Testis (tissue), 3 donors: ENCODE measurements around the gene STK16. TPM values are rescaled to one million over a fixed set of nuclear protein-coding genes. Genes with fewer than 3 reads are reported as not detected.

Experiments used
- DNase-seq: peaks from one replicate; pipeline ENCODE4 v3.0.0-alpha.2; 2019
- H3K27ac ChIP-seq, 2 donors: fragments of 200-600 bp; sonication (generic); one replicate each; pipeline ENCODE4 v1.5.1; 2019
- H3K27me3 ChIP-seq: fragments of 200-600 bp; sonication (generic); one replicate; pipeline ENCODE4 v1.5.1; 2019
- H3K36me3 ChIP-seq: fragments of 200-600 bp; sonication (generic); one replicate; pipeline ENCODE4 v1.5.1; 2017; ENCODE audit warnings: low read depth; ENCODE audit errors: missing control alignments
- H3K4me1 ChIP-seq: fragments of 200-600 bp; sonication (generic); one replicate; pipeline ENCODE4 v1.5.1; 2019
- H3K4me3 ChIP-seq, 2 donors: fragments of 200-600 bp; sonication (generic); one replicate each; pipeline ENCODE4 v1.5.1; 2017 to 2019
- H3K9me3 ChIP-seq: fragments of 200-600 bp; sonication (generic); one replicate; pipeline ENCODE4 v1.5.1; 2017
- CTCF ChIP-seq, 3 experiments: fragments of 450-650 bp in 2 of 3; fragments of 200-600 bp in 1 of 3; sonication (generic) in 1 of 3; IDR thresholded peaks; one replicate each; pipeline ENCODE4 v1.5.1; 2016 to 2019; ENCODE audit warnings: antibody characterized with exemption in 3 of 3, mild to moderate bottlenecking in 2 of 3, moderate library complexity in 1 of 3
- POLR2A ChIP-seq: fragments of 450-650 bp; IDR thresholded peaks from one replicate; pipeline ENCODE4 v1.6.1; 2017; ENCODE audit warnings: antibody characterized with exemption, mild to moderate bottlenecking, moderate library complexity
- WGBS, 2 donors: methylation state at CpG; one replicate each; pipeline ENCODE4 v1.1.5; 2018; 5-methylcytosine and 5-hydroxymethylcytosine counted together
- intact Hi-C: fragments of 100-400 bp; cut with DNase I; formaldehyde crosslinking; loops from one replicate; pipeline ENCODE4 v1.15.1; 2023; ENCODE audit warnings: low total_unique reads
- polyA plus RNA-seq: library from polyadenylated mRNA; stranded (reverse); fragments of 350-450 nt; fragmentation: Illumina TruSeq; extraction: RNeasy Lipid Tissue Mini Kit (QIAGEN cat#74804); gene quantifications from one replicate; pipeline ENCODE4 v1.2.3, GENCODE V29; 2014; ENCODE audit warnings: low read depth, low replicate concordance; ENCODE audit not compliant: insufficient read depth
- total RNA-seq, 2 donors: library from RNA; depleted of rRNA; stranded (reverse); fragments of >200 nt; gene quantifications; one replicate each; pipeline ENCODE4 v1.2.3, GENCODE V29; 2016

Gene STK16
- total and polyA plus RNA-seq, 3 donors from 2014 or later: 29.1 to 63.0 (median 32.6) TPM

GRCh38 chr2:219269362-219270054 is 24.2 kb downstream of the STK16 start:
- intact Hi-C loops: no loop called here
- DNase-seq: no peak
- no peaks in the 10 kb centered on the region for H3K9me3 ChIP-seq
- 72 to 77% methylated on average over 5 to 8 of the region's 8 CpGs for WGBS, 2 donors
- no peak overlapping the region for H3K27ac ChIP-seq
- H3K36me3 ChIP-seq: no peaks in the 10 kb centered on the region
- no peaks in the 10 kb centered on the region for H3K27me3 ChIP-seq
- TF ChIP-seq POLR2A (no peak), CTCF (IDR thresholded peaks at IDR 0.05) (no peak)
- no peak overlapping the region for H3K4me3 ChIP-seq
- H3K4me1 ChIP-seq: peaks cover 5% of the 10 kb centered on the region

- no peak for DNase-seq
- Histone ChIP-seq H3K27ac (no peak overlapping the region), H3K4me3 (no peak overlapping the region), H3K36me3 (no peaks in the 10 kb centered on the region), H3K4me1 (peaks cover 5% of the 10 kb centered on the region), H3K27me3 (no peaks in the 10 kb centered on the region), H3K9me3 (no peaks in the 10 kb centered on the region)
- WGBS, 2 donors: 84 to 94% methylated on average over 4 to 5 of the region's 5 CpGs
- TF ChIP-seq POLR2A: no peak
- TF ChIP-seq CTCF (IDR thresholded peaks at IDR 0.05): no peak
- intact Hi-C loops: no loop called here
Measured at GRCh38 chr2:219270055-219270372, 24.7 kb downstream of the STK16 start.

- TF ChIP-seq POLR2A (no peak), CTCF (IDR thresholded peaks at IDR 0.05) (no peak)
- Histone ChIP-seq H3K4me1 (peaks cover 5% of the 10 kb centered on the region), H3K4me3 (no peak overlapping the region), H3K9me3 (no peaks in the 10 kb centered on the region), H3K27me3 (no peaks in the 10 kb centered on the region), H3K36me3 (no peaks in the 10 kb centered on the region), H3K27ac (no peak overlapping the region)
- DNase-seq: no peak
- intact Hi-C loops: no loop called here
- WGBS, 2 donors: 94% methylated on average over 2 of the region's 2 CpGs
Measured at GRCh38 chr2:219271021-219271420, 25.7 kb downstream of the STK16 start.

GRCh38 chr2:219272356-219272755 is 27.1 kb downstream of the STK16 start:
- no peaks in the 10 kb centered on the region for H3K36me3 ChIP-seq
- H3K9me3 ChIP-seq: no peaks in the 10 kb centered on the region
- no peak overlapping the region for H3K4me3 ChIP-seq
- no peak for DNase-seq
- no peak overlapping the region for H3K27ac ChIP-seq
- H3K4me1 ChIP-seq: peaks cover 5% of the 10 kb centered on the region
- H3K27me3 ChIP-seq: no peaks in the 10 kb centered on the region
- TF ChIP-seq POLR2A (no peak), CTCF (IDR thresholded peaks at IDR 0.05) (no peak)
- intact Hi-C loops: no loop called here
- WGBS, 2 donors: 86 to 90% methylated on average over 4 of the region's 4 CpGs

- intact Hi-C loops: no loop called here
- TF ChIP-seq POLR2A: no peak
- TF ChIP-seq CTCF (IDR thresholded peaks at IDR 0.05): no peak
- WGBS, 2 donors: 70 to 75% methylated on average over 2 of the region's 2 CpGs
Measured at GRCh38 chr2:219272995-219273394, 27.7 kb downstream of the STK16 start.

More at GRCh38 chr2:219272995-219273394, 27.7 kb downstream of the STK16 start:
- Histone ChIP-seq H3K4me3 (no peak overlapping the region), H3K27ac (no peak overlapping the region), H3K9me3 (no peaks in the 10 kb centered on the region), H3K4me1 (peaks cover 11% of the 10 kb centered on the region), H3K27me3 (no peaks in the 10 kb centered on the region), H3K36me3 (no peaks in the 10 kb centered on the region)
- no peak for DNase-seq
